ENCODE data around the gene SND1.

SND1 gene

GRCh38 chr7:127946847-127947246, 294.9 kb downstream of the SND1 start:
- H3K4me1 ChIP-seq (ENCODE audit: control insufficient read depth, insufficient read depth, low read length), result no peaks in the 10 kb centered on the region
- ChIA-PET CTCF (no interaction called here), POLR2A (no interaction called here)
- no peaks in the 10 kb centered on the region for H3K9me3 ChIP-seq (ENCODE audit: control insufficient read depth, insufficient read depth, low read depth, low read length)
- peaks cover 0 to 3% of the 10 kb centered on the region in 2 experiments; a peak in 1 of 3 replicates for H3K36me3 ChIP-seq (ENCODE audit: control insufficient read depth in 2 of 2, insufficient read depth in 1 of 2, low read length in 2 of 2)
- no peak overlapping the region for H3K27ac ChIP-seq (ENCODE audit: extremely low read depth, low read depth, low read length)
- TF ChIP-seq ZNF623 (tag by site-specific recombination; IDR thresholded peaks at IDR 0.05) (no peak), ZNF184 (tag by site-specific recombination; IDR thresholded peaks at IDR 0.05) (no peak), ZSCAN4 (tag by site-specific recombination; IDR thresholded peaks at IDR 0.05) (no peak), ZNF112 (tag by site-specific recombination; IDR thresholded peaks at IDR 0.05) (no peak), ZNF280D (tag by site-specific recombination; IDR thresholded peaks at IDR 0.05) (no peak), ZBTB1 (tag by site-specific recombination; IDR thresholded peaks at IDR 0.05) (no peak), ZSCAN18 (tag by site-specific recombination; IDR thresholded peaks at IDR 0.05) (no peak), ZNF24 (tag by site-specific recombination; IDR thresholded peaks at IDR 0.05) (no peak), RBAK (tag by site-specific recombination; IDR thresholded peaks at IDR 0.05) (no peak), ZNF398 (tag by site-specific recombination; IDR thresholded peaks at IDR 0.05) (no peak), ZNF19 (tag by site-specific recombination; IDR thresholded peaks at IDR 0.05; ENCODE audit: low read depth) (no peak), ZNF202 (tag by site-specific recombination; IDR thresholded peaks at IDR 0.05; ENCODE audit: borderline replicate concordance) (no peak), ZFP69B (tag by site-specific recombination; IDR thresholded peaks at IDR 0.05) (no peak)
- H3K4me3 ChIP-seq (ENCODE audit: low read depth, low read length), result no peak overlapping the region

- TF ChIP-seq ZNF366 (tag by site-specific recombination; conservative IDR thresholded peaks at IDR 0.05), result no peak
- no peak for TF ChIP-seq ZNF341 (tag by site-specific recombination; IDR thresholded peaks at IDR 0.05; ENCODE audit: low read depth)
- TF ChIP-seq ZIC2 (tag by site-specific recombination; IDR thresholded peaks at IDR 0.05), result no peak
- peaks cover 3% of the 10 kb centered on the region; the same call in 1 of the 2 replicates for H3K4me1 ChIP-seq (ENCODE audit: control insufficient read depth, insufficient read depth, low read length)
- H3K36me3 ChIP-seq (ENCODE audit: control insufficient read depth in 2 of 2, insufficient read depth in 1 of 2, low read length in 2 of 2), result no peaks in the 10 kb centered on the region
- no peaks in the 10 kb centered on the region for H3K9me3 ChIP-seq (ENCODE audit: control insufficient read depth, insufficient read depth, low read depth, low read length)
- no peak overlapping the region for H3K27ac ChIP-seq (ENCODE audit: extremely low read depth, low read depth, low read length)
- POLR2A ChIA-PET, result no interaction called here
- CTCF ChIA-PET, result interaction anchor here (0.6 to 0.8 kb wide), 2 partner anchors 156 to 1119 kb away, joined by 3 read pairs; no protein-coding TSS in a partner anchor
- no peak overlapping the region for H3K4me3 ChIP-seq (ENCODE audit: low read depth, low read length)
Observed at GRCh38 chr7:127948312-127948711, 296.3 kb downstream of the SND1 start.
